HUDEP-2 (cell line): ENCODE results near the gene SHROOM2.

Source experiments
- DNase-seq, 76 experiments: peaks; one replicate each; lab custom pipeline; 2025; ENCODE audit not compliant: unreplicated experiment in 76 of 76; lab: John Stamatoyannopoulos, UW

Gene SHROOM2

DNA sequence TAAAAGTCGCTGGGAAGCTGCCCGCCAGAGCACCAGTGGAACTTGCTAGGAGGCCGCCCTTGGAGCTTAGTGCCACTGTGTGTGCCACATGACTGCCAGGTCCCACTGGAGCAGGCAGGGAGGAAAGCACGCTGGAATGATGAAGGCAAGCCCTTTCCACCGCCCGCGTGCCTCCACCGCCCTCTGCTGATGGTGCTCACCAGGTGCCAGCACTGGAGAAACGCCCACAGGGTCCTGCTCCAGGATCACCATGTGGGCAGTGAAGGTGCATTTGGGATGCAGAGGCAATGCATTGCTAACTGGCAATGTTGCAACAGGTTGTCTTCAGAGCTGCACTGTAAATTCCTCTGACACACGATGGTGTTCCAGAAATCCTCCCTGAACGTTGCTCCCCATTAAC lies 76.3 kb downstream of the SHROOM2 start:
- no peak for DNase-seq

DNA sequence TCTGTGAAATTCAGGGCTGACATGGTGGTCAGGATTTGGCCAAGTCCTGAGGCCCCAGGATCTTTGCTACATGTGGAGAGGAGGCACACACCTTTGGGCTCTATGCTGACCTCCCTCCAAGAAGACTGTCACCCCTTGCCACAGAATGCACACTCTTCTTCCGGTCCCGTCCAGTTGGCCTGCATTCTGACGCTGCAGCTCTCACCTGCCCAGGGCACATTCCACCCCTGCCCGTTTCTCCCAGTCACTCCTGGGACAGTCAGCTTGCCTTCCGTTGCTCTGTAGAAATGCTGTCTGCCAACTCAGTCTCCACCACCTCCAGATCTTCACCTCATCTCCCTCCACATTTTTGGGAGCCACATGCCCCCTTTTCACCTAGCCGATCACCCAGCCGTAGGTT lies 76.7 kb downstream of the SHROOM2 start:
- no peak for DNase-seq

DNA sequence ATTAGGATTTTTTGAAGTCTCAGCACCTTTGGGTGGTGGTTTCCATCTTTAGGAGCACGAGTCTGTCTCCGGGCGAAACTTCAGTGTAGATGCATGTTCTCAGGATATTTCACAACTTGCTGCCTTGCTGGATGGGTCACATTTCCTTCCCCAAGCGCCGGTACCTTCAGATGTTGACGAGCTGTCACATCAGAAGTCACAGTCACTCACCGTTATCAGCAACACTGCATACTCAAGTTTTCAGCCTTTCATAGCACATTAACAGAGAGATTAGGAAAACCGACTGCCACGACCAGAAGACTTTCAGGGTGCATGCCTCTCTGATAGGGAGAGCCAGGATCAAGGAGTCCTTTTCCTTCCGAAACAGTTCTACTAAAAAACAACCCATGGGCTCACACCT lies 77.8 kb downstream of the SHROOM2 start:
- peak in 1 of 76 experiments; percentile 0 for DNase-seq

DNA sequence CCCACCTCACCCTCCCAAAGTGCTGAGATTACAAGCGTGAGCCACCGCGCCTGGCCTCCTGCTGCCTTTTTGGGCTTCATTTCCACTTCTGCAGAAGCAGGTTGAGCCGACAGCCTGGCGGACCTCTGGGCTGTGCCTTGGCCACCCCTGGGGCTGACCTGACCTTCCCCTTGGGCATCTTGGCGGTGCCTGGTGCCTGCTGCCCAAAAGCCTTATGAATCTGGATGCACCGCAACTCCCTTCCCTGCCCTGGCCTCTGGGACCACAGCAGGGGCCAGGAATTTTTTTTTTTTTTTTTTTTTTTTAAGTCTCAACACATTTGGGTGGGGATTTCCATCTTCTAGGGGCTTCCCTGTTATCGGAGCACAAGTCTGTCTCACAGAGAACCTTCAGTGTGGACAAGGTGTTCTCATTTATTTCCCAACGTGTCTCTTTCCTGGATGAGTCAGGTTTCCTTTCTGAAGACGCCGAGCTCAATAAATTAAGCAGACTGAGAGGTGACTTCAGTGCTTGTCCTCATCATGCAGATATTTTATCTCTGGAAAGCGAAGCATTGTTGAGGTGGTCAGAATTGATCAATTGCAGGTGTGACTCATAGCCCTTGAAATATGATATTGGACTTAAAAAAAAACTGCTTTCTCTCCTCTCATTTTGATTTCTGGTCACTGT lies 79.7 kb downstream of the SHROOM2 start:
- DNase-seq = no peak

DNA sequence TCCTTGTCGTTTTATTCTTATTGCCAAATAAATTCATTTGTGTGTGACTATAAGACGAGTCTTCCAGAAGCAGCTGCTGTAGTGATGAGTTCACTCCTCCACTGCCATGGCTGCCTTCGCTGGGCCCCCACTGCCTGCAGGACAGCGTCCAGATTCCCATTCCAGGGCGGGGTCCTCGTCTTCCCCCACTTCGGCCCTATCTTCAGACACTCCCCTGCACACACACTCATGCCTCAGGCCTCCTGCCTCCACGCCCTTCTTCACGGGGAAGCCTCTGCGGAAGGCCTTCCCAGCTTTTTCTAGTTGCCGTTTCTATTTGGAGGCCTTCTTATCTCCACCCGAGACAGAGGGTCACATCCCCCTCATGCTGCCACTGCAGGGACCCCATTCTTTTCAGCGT lies 80.4 kb downstream of the SHROOM2 start:
- DNase-seq = peak in 4 of 76 experiments; percentile 0 to 3 (median 2)

DNA sequence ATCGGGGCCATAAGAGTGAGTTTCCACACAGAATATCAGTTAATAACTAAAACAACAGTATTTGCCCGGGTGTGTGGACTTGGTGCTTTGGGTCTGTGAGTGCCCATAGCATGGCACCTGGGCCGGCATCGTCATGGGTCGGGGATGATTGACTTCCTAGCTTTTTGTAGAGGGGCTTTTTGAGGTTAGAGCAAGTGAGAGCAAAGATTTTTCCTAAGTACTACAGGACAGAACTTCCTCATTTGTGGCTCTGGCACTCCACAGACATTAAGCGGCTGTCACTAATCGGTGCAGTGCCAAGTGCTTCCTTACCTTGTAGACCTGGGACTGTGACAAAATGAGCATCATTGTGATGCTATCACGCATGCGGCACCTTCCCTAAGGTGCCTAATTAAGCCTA lies 81.0 kb downstream of the SHROOM2 start:
- DNase-seq = no peak

DNA sequence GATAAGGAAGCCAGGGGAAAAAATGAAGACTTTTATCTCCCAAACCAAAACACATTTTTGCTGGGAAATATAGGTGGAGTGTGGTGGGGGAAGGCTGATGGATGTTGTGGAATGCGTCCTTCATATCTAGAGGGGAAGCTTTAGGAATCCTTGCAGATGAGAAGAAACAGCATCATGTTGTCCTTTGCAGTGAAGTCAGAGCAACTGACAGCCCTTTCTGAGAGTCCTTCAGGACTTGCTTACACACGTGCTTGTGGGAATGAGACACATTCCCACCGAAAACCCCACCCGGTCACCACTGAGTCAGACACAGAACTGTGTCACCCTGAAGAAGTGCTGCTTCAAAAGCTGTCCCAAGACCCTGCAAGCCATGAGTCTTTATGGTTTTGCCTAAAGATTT lies 81.5 kb downstream of the SHROOM2 start:
- DNase-seq = no peak

DNA sequence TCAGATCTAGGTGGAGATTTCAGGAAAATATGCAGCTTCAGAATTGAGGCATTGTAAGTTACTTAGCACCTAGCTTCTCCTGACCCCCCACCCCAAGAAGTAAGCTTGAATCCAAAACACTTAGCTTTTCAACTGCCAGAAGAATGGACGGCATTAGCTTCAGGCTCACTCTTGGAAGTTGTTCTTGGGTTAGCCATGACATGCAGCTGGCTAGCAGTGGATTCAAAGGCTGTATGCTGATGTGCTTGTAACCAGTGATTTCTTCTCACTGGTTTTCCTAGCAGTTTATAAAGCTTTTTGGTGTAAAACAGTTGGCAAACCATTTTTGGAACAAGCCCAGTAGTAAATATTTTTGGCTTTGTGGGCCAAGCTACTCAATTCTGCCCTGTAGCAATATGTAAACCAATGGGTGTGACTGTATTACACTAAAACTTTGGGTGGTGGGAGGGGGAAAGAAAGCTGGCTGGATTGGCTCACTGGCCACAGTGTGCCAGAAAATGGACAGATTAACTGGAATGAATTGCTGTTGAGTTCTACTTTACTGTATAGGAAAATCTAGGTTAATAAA lies 85.6 kb downstream of the SHROOM2 start:
- DNase-seq = no peak

DNA sequence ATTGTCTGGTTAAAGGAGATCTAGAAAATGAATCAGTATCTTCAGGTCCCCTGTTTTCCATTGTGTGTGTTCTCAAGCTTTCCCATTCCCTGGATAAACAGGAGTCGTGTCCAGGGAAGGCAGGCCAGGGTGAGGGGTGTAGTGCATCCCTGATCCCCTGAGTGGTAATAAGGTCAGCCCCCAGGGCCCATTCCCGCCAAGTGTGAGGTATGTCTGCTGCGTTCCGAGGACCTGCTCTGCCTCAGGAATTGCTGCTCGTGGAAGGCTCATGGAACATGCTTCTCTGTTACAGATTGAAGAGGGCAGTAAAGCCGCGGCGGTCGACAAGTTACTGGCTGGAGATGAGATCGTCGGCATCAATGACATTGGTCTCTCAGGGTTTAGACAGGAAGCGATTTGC lies 87.1 kb downstream of the SHROOM2 start:
- DNase-seq = no peak

DNA sequence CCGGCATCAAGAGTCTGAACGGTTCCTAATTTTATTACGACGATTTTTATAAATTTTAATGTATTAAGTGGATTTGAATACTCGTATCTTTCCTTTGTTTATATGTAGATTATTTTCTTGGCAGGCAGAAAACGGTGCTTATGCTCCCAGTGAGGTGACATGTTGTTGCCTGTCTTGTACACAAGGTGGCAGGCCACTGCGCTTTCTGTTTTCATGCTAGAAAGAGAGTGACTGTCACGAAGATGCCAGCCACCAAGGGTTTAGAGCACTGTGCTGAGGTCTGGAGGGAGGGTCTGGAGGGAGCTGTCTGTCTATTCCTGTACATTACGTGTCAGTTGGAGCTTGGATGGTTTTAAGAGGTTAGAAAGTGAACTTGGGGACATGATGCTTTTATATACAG lies 87.7 kb downstream of the SHROOM2 start:
- peak in 32 of 76 experiments; percentile 0 to 42 (median 4) for DNase-seq

DNA sequence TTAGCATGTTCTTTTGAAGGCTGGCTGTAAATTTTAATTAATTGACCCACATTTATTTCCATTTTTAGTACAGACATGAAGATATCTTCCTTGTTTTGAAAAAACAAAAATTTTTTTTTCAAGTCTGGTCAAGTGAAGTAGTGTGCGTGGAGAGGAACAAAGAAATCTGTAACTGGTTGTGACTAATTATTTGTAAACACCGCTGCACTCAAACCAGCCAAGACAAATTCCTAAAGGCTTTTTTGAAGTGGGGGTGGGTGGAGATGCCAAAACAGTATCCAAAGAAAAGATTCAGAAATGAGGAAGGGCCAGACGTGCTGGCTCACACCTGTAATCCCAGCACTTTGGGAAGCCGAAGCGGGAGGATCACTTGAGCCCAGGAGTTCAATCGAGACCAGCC lies 88.3 kb downstream of the SHROOM2 start:
- no peak for DNase-seq

DNA sequence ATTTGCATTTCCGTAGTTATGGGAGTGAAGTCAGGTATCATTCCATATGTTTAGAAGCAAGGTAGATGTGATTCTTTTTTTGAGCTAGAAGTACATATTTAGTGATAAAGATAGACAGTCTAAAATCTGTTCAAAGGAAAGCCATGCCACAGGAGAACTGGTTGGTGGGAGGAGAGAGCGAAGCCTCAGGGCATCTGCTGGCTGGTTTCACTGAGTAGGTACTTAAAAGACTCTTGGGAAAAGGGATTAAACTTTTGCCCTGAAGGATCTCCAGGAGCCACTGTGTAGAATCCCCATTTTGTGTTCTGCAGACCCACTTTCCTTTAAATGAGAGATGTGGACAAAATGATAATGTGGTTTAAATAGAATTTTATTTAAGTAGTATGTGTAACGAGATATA lies 89.6 kb downstream of the SHROOM2 start:
- no peak for DNase-seq

DNA sequence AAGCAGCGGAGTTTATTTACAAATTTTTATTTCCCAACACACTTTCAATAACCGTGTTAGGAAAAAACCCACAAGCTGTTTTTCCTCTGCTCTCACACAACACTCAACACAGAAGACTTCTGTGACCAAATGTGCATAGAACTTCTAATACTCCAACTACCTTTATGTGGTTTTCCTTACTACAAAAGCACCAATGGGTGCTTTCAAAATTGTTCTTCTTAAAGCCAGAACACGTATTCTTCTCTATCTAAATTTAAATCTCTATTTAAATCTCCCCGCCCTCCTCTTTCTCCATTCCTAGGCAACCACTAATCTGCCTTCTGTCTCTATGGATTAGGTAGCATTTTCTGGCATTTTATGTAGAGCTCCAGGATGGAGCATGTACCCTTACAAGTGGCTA lies 90.0 kb downstream of the SHROOM2 start:
- no peak for DNase-seq

DNA sequence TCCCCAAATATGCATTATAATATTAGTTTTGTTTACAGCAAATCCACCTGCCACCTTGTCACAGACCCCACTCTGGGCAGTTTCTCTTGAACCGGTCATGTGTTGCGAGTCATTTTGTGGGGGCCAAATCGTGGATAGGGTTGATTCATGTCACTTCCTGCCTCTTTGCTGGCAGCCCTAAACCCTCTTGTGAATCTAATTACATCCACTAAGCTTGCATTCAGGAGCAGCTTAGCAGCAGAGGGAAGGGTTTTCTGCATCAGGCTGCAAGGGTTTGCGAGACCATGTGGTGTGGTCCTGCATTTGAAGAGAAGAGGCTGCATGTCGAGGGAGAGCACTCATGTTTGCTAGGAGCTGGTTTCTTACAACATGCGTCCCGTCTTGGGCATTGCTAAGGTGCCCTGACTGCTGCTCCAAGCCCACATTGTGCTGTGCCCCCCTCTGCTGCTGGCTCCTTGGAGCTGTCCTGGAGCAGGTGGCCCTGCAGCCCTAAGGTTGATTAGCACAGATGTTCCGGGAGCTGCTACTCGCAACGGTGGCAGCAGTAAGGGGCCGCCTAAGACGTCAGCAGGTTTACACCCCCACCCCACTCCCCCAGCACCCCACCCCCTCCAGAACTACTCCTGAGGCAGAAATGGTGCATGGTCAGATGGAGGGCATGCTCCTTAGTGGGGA lies 92.1 kb downstream of the SHROOM2 start:
- no peak for DNase-seq

DNA sequence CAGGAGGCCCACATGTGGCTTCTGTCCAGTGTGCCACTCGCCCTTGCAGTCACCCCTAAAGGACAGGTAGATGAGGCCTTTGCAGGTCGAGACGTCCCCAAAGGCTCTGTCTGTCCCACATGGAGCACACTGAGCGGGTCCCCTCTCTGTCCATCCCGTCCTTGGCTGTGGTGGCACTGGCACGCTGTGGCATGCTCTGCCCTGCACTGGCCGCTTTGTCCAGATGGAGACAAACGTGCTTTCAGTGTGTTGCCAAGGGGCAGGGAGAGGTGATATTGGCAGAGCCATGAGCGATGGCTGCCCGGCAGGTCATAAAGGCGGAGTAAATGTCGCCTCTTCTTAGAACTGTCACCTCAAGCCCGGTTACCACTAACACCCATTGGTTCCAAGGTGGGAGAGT lies 94.0 kb downstream of the SHROOM2 start:
- no peak for DNase-seq

DNA sequence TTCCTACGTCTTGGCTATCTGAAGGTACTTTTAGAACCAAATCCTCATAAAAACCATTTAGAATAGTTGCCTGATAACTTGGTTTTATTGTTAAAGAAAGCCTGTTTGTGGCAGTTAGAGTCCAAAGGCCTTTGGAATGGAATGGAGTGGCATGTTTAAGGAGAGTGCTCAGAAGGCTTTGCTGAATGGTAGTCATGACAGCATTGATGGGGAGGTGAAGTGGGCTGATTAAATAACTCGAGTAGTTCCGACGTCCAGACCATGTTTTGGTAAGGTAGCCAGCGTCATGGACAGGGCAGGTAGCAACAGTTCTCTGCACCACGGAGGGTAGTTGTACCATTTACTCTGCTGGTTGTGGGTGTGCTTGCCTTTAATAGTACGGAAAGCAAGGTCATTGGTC lies 94.6 kb downstream of the SHROOM2 start:
- no peak for DNase-seq

DNA sequence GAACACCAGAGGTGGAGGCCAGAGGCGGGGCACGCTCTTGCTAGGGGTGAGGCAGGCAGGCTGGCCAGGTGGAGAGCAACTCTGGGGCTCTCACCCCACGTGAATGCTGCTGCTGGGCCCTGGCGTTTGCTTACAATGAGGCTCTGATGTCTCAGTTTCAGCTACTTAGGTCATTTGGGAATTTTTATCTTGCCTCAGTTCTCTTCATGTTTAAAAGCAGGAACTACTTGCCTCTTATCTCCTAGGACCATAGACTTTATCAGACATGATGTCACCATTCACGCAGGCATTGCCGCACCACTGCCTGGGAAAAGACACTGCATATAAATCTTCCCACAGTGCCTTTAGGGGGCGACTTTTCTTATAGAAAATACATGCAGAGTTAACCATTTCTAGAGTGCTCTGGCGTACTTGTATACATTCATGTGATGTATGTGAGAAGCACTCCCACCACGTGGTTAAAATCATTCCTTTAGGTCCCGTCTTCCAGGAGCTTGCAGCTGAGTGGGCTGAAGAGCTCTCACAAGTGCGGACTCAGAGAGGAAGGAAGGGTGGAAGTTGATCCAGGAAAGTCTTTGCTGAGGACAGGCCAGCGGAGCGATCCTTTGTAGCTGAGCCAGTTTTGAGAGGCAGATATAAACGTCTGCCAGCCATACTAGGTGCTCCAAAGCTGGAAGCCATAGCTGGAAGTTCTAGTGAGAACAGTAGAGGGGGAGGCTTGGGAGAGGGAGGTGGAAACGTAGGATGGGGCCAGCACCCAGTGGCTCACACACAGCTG lies 96.6 kb downstream of the SHROOM2 start:
- peak in 26 of 76 experiments; percentile 0 to 40 (median 3) for DNase-seq

DNA sequence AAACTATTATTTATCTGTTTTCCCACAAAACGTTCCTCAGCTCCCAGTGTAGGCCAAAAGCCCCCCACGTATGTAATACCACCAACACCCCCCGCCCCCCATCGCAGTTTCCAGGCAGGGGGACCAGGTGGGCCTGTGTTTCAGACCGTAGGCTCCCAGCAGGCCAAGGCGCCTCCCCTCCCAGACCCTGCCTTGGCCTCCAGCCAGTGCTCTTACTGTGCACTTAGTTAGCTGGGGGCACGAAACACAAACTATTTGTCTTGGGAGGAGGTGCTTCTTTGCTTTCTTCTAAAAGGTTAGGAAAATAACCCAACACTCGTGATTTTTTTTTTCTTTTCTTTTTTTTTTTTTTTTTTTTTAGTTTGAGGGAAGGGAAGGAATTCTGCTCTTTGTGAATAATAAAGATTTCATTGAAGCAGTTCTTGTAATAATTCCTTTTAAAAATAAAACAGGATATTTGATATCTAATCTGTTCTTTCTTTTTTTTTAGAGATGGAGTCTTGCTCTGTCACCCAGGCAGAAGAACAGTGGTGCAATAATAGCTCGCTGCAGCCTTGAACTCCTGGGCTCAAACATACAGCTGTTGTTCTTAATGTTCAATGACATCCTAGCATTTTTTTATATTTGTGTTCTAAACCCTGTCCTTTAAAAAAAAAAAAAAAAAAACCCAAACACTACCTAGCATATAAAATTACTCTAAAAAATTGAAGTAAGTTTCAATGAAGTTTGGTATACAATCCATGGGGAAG lies 98.0 kb downstream of the SHROOM2 start:
- DNase-seq = no peak

DNA sequence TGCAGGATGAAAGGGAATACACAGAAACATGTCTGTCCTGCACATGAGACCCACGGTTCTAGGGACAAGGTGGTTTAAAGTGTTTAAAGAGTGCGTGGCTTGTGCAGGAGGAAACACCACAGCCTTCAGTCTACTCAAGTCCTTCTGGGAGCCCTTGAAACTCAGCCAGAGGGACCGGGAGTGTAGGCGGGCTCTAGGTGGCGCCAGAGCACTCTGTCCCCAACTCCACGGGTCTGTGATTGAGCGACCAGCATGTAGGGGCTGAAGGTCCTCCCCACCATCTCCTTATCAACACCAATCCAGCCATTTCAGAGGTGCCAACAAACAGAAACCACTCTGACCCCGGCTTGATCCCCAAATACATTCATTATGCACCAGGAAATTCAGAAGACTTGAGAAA lies 98.9 kb downstream of the SHROOM2 start:
- peak in 46 of 76 experiments; percentile 0 to 44 (median 6) for DNase-seq

DNA sequence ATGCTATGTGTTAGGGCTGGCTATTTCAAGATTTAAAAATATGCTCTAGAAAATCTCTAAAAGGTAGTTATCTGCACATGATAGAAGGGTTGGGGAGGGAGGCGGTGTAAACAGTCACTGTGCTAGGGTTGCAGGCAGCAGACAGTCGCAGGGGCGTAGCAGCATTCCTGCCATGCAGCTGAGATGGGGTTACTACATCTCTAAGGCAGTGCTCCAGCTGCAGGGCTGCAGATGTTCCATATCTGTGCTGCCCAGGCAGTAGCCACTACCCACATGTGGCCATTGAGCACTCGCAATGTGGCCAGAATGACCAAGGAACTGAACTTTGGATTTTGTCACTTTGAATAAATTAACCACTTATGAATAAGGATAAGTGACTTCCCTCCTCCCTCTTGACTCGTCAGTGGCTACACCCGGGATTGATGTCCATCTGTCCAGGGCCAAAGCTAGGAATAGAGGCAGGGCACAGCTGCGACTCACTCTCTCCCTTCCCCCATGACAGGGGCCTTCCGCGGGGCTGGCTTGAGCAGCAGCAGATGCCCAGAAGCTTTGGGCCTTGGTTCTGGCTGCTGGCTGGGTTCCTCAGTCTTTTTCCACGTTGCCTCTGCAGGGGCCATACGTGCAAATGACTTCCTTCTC lies 101.5 kb downstream of the SHROOM2 start:
- no peak for DNase-seq
